ENCODE results near the gene DTX2.
"Not testable (repeated sequence)": the region's sequence is repeated elsewhere in the genome, so short reads cannot be mapped to it uniquely, and the experiment has no call there.

DNA sequence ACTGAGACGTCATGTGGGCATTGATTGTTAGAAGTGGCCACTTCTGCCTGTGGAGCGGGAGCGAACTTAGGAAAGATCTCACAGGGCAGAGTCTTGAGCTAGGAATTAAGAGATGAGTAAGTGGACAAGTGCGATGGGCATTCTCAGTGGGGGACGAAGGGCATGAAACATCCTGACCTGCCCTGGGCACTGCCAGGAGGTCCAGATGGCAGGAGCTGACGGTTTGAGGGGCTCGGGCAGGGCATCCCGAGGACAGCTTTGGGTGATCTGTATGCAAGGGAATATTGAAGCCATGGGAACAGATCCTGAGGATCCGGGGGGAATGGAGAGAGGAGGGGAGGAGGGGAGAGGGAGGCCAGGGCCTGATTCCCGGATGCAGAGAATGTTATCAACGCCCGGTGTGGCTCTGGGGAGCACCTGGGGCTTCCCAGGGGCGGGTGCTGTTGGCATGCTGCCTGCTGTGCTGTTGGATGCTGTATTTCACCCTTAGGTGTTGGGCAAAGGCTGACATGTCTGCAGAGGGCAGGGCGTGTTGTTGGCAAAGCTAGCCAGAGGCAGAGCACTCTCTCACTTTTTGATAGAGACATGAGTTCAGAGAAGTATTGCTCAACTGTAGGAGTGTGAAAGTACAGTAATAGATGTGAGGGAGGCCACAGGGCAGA, 6.4 kb downstream of the DTX2 start:
- not testable (repeated sequence) for TF ChIP-seq CTCF (IDR thresholded peaks at IDR 0.05; ENCODE audit: low read depth, low read length, poor library complexity, severe bottlenecking); EZH2phosphoT487 (IDR thresholded peaks at IDR 0.05; ENCODE audit: borderline replicate concordance, low read length)
